ENCODE measurements around the gene IL31.

The IL31 gene

GRCh38 chr12:122150127-122150681, 23.8 kb downstream of the IL31 start:
- no peak for DNase-seq

GRCh38 chr12:122148657-122149056, 25.4 kb downstream of the IL31 start:
- no peak for DNase-seq

- no peak for DNase-seq
Observed at GRCh38 chr12:122147514-122148290, 26.3 kb downstream of the IL31 start.

- DNase-seq = no peak
Observed at GRCh38 chr12:122145505-122146330, 28.3 kb downstream of the IL31 start.

- DNase-seq = no peak
Observed at GRCh38 chr12:122144885-122145284, 29.1 kb downstream of the IL31 start.

- no peak for DNase-seq
Observed at GRCh38 chr12:122142857-122143256, 31.2 kb downstream of the IL31 start.

- no peak for DNase-seq
Observed at GRCh38 chr12:122141911-122142725, 31.9 kb downstream of the IL31 start.

- DNase-seq = no peak
Observed at GRCh38 chr12:122140467-122141257, 33.4 kb downstream of the IL31 start.

GRCh38 chr12:122139941-122140340, 34.1 kb downstream of the IL31 start:
- DNase-seq = no peak

- peak; percentile 67 for DNase-seq
Observed at GRCh38 chr12:122139266-122139665, 34.8 kb downstream of the IL31 start.

- DNase-seq = no peak
Observed at GRCh38 chr12:122138616-122139015, 35.4 kb downstream of the IL31 start.

GRCh38 chr12:122138181-122138580, 35.8 kb downstream of the IL31 start:
- DNase-seq = no peak

- DNase-seq = peak; percentile 93
Observed at GRCh38 chr12:122137681-122138080, 36.3 kb downstream of the IL31 start.

- peak; percentile 51 for DNase-seq
Observed at GRCh38 chr12:122137229-122137628, 36.8 kb downstream of the IL31 start.

GRCh38 chr12:122135437-122136031, 38.5 kb downstream of the IL31 start:
- no peak for DNase-seq

GRCh38 chr12:122133192-122133950, 40.6 kb downstream of the IL31 start:
- DNase-seq = no peak

- DNase-seq = no peak
Observed at GRCh38 chr12:122130150-122130549, 43.9 kb downstream of the IL31 start.

- DNase-seq = no peak
Observed at GRCh38 chr12:122129131-122129530, 44.9 kb downstream of the IL31 start.

- DNase-seq = no peak
Observed at GRCh38 chr12:122128481-122128880, 45.5 kb downstream of the IL31 start.

GRCh38 chr12:122127839-122128238, 46.2 kb downstream of the IL31 start:
- no peak for DNase-seq

Measured in NCI-H510A treated with DMSO at 0.1 percent for 48 hours (cell line).